SK-N-SH treated with all-trans-retinoic acid at 6 μM for 48 hours (cell line): ENCODE measurements around the gene EML6.

Source experiments
- CSDC2 ChIP-seq: fragments of 250-450 bp; sonication (Bioruptor Pico); IDR thresholded peaks from 2 replicates; pipeline ENCODE4 v1.5.0; 2020; ENCODE audit warnings: mild to moderate bottlenecking, moderate library complexity
- ESRRG ChIP-seq: fragments of 250-450 bp; sonication (Bioruptor Pico); IDR thresholded peaks from 2 replicates; pipeline ENCODE4 v1.6.1; 2021; ENCODE audit warnings: mild to moderate bottlenecking
- TCF4 ChIP-seq: fragments of 250-450 bp; sonication (Bioruptor Pico); IDR thresholded peaks from 2 replicates; pipeline ENCODE4 v1.8.0; 2021; ENCODE audit warnings: mild to moderate bottlenecking, moderate library complexity, borderline replicate concordance
- ZNF70 ChIP-seq: fragments of 450-650 bp; formaldehyde crosslinking; IDR thresholded peaks from 2 replicates; pipeline ENCODE4 v1.5.0; 2020; ENCODE audit warnings: mild to moderate bottlenecking, moderate library complexity
- ZNF8 ChIP-seq: fragments of 450-650 bp; formaldehyde crosslinking; IDR thresholded peaks from 2 replicates; pipeline ENCODE4 v1.5.0; 2020; ENCODE audit warnings: mild to moderate bottlenecking, moderate library complexity

DNA sequence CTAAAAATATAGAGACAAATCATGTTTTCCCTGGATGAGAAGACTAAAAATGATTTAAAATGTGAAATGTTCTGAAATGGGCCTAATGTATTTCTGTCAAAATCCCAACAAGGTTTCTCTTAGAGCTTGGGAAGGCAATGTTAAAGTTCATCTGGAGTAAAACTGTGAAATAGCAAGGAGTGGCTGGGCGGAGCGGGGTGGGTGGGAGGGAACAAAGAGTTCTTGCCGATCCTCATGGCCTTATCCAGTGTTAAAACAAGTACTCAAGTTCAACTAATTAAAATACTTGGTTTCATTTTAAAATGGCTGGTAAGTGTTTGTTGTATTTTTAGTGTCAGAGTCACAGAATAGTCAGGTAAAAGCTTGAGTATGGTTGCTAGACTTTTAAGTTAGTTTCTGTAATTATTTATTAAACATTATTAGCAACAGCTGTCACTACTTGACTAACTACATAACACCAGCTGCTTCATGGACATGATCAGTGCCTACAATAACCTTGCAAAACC is 239.5 kb downstream of the EML6 start:
- TF ChIP-seq ESRRG (CRISPR knock-in tag) (no peak), CSDC2 (no peak), ZNF8 (CRISPR knock-in tag) (no peak), ZNF70 (no peak), TCF4 (CRISPR knock-in tag) (no peak)
